Spinal cord (tissue), 10 donors: ENCODE results near the gene OR2W3. TPM values are rescaled to one million over a fixed set of nuclear protein-coding genes. Genes with fewer than 3 reads are reported as not detected.

Experiments used
- DNase-seq, 6 donors: peaks; one replicate each; pipeline versions ENCODE4 v3.0.0 to v3.0.0-alpha.2; 2013 to 2015; ENCODE audit warnings: low spot score in 6 of 6, low read depth in 4 of 6
- H3K27ac ChIP-seq: one replicate; pipeline ENCODE4 v1.5.1; 2013; ENCODE audit warnings: low read depth, low read length, control low read depth
- H3K27me3 ChIP-seq: one replicate; pipeline ENCODE4 v1.6.1; 2013; ENCODE audit warnings: low read length; ENCODE audit not compliant: control insufficient read depth, insufficient read depth
- H3K36me3 ChIP-seq: one replicate; pipeline ENCODE4 v1.6.1; 2013; ENCODE audit warnings: low read length; ENCODE audit not compliant: control insufficient read depth, insufficient read depth
- H3K4me1 ChIP-seq: one replicate; pipeline ENCODE4 v1.6.1; 2013; ENCODE audit warnings: low read length; ENCODE audit not compliant: control insufficient read depth, insufficient read depth
- H3K4me3 ChIP-seq: one replicate; pipeline ENCODE4 v1.5.1; 2013; ENCODE audit warnings: low read depth, low read length, control low read depth
- H3K9me3 ChIP-seq: one replicate; pipeline ENCODE4 v1.6.1; 2013; ENCODE audit warnings: low read length; ENCODE audit not compliant: control insufficient read depth, insufficient read depth
- WGBS: methylation state at CpG from one replicate; pipeline ENCODE4 v1.1.5; 2013; ENCODE audit warnings: missing lambda C conversion rate; ENCODE audit not compliant: insufficient coverage; 5-methylcytosine and 5-hydroxymethylcytosine counted together
- long read RNA-seq, 4 donors: transcript quantifications; one replicate each; lab custom pipeline, GENCODE V29; 2026
- polyA plus RNA-seq, 2 donors: library from polyadenylated mRNA; unstranded; fragments of 120-200 nt; gene quantifications; one replicate each; pipeline ENCODE4 v1.2.1, GENCODE V29; 2013; ENCODE audit not compliant: insufficient read length in 2 of 2
- total RNA-seq, 2 donors: library from RNA; depleted of rRNA in 1 of 2; stranded (reverse); fragments of 120-200 nt in 1 of 2; fragments of >200 nt in 1 of 2; gene quantifications; one replicate each; pipeline versions ENCODE4 v1.2.3 to v1.2.4, GENCODE V29; 2013 to 2014
- donor health status: healthy.

OR2W3 gene
- total RNA-seq (1 to 10 TPM; 2.1 to 4.8 TPM), polyA plus RNA-seq (1 to 10 TPM; 5.6 to 7.8 TPM)
- long read RNA-seq, donor 1, partial matches to known transcripts: 0 of 1 reads
- long read RNA-seq, donor 1, other reads (novel, unspliced or antisense): 0 of 1 reads
- long read RNA-seq, donor 2, partial matches to known transcripts: 0 of 1 reads
- long read RNA-seq, donor 2, other reads (novel, unspliced or antisense): 0 of 1 reads
- long read RNA-seq, donor 3: 0 reads
- long read RNA-seq, donor 4: 0 reads

DNA sequence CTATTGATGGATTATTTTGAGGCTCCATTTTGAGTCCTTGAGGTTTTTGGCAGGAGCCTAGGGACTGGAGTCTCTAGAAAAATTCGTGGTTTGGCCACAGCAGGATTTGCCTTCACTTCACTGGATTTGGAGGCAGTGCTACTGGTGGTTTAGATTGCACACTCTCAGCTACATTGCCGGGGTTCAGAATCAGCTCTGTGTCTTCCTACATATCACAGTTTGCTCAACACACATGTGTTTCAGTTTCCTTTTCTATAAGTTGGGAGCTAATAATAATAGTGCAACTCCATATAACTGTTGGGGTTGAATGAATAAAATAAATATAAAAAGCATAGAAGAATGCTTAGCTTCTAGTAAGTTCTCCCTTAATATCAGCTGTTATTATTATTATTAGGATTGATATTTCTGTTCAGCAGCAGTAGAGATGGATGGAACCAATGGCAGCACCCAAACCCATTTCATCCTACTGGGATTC lies at the start of gene OR2W3:
Gene OR2W3, plus strand, starts transcription at position 425 of the 475 bp plus-strand sequence. Its CDS starts 0 bp downstream, at position 425.
- no peaks in the 10 kb centered on the region for H3K27me3 ChIP-seq
- H3K36me3 ChIP-seq: no peaks in the 10 kb centered on the region
- no peaks in the 10 kb centered on the region for H3K9me3 ChIP-seq
- H3K4me1 ChIP-seq: no peaks in the 10 kb centered on the region
- WGBS: 0% methylated on average over 1 of the region's 2 CpGs
- H3K4me3 ChIP-seq: no peak within 1 kb of the TSS
- H3K27ac ChIP-seq: no peak within 1 kb of the TSS
- DNase-seq: no peak

- no peak for DNase-seq
- no peaks in the 10 kb centered on the region for H3K36me3 ChIP-seq
- no peak overlapping the region for H3K4me3 ChIP-seq
- no peaks in the 10 kb centered on the region for H3K9me3 ChIP-seq
- H3K4me1 ChIP-seq: no peaks in the 10 kb centered on the region
- H3K27me3 ChIP-seq: no peaks in the 10 kb centered on the region
- no peak overlapping the region for H3K27ac ChIP-seq
- WGBS: 100% methylated on average over 1 of the region's 5 CpGs
Observed at GRCh38 chr1:247845693-247846017, 49.7 kb upstream of the OR2W3 start.

DNA sequence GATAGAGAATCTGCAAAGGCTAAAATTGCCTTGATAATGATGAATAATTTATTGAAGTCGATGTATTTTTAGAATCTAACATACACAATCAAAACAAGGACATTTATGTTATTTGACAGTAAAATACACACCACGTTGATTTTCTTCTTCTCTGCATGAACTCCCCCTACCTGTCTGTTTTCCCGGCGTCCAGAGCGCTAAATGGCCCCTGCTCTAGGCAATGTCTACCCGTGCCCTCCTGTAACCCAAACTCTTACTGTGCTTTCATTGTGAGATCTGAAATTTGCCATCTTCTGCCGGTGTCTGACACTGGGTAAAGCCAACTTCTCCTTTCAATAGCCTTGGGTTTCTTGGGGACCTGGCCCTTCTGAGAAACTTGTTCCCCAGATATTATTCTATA lies 47.0 kb upstream of the OR2W3 start:
- no peak for DNase-seq

GRCh38 chr1:247849616-247850015 lies 45.8 kb upstream of the OR2W3 start:
- Histone ChIP-seq H3K9me3 (no peaks in the 10 kb centered on the region), H3K27ac (no peak overlapping the region), H3K36me3 (no peaks in the 10 kb centered on the region), H3K27me3 (no peaks in the 10 kb centered on the region), H3K4me3 (no peak overlapping the region), H3K4me1 (no peaks in the 10 kb centered on the region)
- DNase-seq: no peak
- WGBS: no CpG with 5 or more reads among the region's 1 CpG

More for the DNA sequence above, 47.0 kb upstream of the OR2W3 start:
- no peak overlapping the region for H3K4me3 ChIP-seq
- H3K4me1 ChIP-seq: no peaks in the 10 kb centered on the region
- WGBS: 93% methylated on average over 5 of the region's 7 CpGs
- H3K27me3 ChIP-seq: no peaks in the 10 kb centered on the region
- H3K27ac ChIP-seq: no peak overlapping the region
- H3K9me3 ChIP-seq: no peaks in the 10 kb centered on the region
- H3K36me3 ChIP-seq: no peaks in the 10 kb centered on the region

GRCh38 chr1:247854899-247855545 lies 40.4 kb upstream of the OR2W3 start:
- Histone ChIP-seq H3K27ac (no peak overlapping the region), H3K9me3 (no peaks in the 10 kb centered on the region), H3K27me3 (no peaks in the 10 kb centered on the region), H3K36me3 (no peaks in the 10 kb centered on the region), H3K4me3 (no peak overlapping the region), H3K4me1 (peaks cover 5% of the 10 kb centered on the region)
- WGBS: 94% methylated on average over 13 of the region's 14 CpGs
- no peak for DNase-seq

- H3K27me3 ChIP-seq: no peaks in the 10 kb centered on the region
- no peaks in the 10 kb centered on the region for H3K9me3 ChIP-seq
- no peak overlapping the region for H3K4me3 ChIP-seq
- no peaks in the 10 kb centered on the region for H3K36me3 ChIP-seq
- 84% methylated on average over 2 of the region's 4 CpGs for WGBS
- H3K4me1 ChIP-seq: peaks cover 5% of the 10 kb centered on the region
- H3K27ac ChIP-seq: no peak overlapping the region
- DNase-seq: no peak
Observed at GRCh38 chr1:247855911-247856310, 39.5 kb upstream of the OR2W3 start.

DNA sequence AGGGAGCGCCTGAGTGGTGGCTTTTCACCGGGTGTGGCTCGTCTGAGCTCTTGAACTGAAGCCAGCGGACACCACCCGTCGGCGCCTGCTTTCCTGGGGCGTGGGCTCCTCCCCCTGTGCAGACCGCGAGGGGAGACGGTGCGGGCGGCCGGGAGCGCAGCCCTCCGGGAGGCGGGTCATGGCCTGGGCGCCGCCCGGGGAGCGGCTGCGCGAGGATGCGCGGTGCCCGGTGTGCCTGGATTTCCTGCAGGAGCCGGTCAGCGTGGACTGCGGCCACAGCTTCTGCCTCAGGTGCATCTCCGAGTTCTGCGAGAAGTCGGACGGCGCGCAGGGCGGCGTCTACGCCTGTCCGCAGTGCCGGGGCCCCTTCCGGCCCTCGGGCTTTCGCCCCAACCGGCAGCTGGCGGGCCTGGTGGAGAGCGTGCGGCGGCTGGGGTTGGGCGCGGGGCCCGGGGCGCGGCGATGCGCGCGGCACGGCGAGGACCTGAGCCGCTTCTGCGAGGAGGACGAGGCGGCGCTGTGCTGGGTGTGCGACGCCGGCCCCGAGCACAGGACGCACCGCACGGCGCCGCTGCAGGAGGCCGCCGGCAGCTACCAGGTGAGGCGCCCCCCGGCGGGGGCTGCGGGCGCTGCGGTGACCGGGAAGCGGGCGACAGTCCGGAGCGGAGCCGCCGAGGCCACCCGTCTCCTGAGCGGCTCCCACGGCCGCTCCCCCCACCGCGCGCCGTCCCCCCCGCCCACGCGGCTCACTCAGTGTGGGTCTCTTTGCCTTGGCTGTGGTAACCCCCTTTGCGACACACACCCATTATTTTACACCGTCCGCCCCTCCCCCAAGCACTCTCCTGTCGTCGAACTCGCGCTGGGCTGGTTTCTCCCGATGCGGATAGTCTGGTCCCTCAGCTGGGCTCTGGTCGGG lies 38.1 kb upstream of the OR2W3 start, which contains the start of gene TRIM58:
Gene TRIM58, plus strand, starts transcription at position 119 of the 916 bp plus-strand sequence. Its CDS starts 60 bp downstream, at position 179.
- H3K4me3 ChIP-seq: peak within 1 kb of the TSS; percentile 36
- H3K27ac ChIP-seq: no peak within 1 kb of the TSS
- H3K4me1 ChIP-seq: peaks cover 5% of the 10 kb centered on the region
- H3K27me3 ChIP-seq: no peaks in the 10 kb centered on the region
- H3K9me3 ChIP-seq: no peaks in the 10 kb centered on the region
- under 1% methylated on average over 102 of the region's 109 CpGs for WGBS
- peak in 4 of 6 donors; percentile 9 to 76 (median 31) for DNase-seq
- no peaks in the 10 kb centered on the region for H3K36me3 ChIP-seq

DNA sequence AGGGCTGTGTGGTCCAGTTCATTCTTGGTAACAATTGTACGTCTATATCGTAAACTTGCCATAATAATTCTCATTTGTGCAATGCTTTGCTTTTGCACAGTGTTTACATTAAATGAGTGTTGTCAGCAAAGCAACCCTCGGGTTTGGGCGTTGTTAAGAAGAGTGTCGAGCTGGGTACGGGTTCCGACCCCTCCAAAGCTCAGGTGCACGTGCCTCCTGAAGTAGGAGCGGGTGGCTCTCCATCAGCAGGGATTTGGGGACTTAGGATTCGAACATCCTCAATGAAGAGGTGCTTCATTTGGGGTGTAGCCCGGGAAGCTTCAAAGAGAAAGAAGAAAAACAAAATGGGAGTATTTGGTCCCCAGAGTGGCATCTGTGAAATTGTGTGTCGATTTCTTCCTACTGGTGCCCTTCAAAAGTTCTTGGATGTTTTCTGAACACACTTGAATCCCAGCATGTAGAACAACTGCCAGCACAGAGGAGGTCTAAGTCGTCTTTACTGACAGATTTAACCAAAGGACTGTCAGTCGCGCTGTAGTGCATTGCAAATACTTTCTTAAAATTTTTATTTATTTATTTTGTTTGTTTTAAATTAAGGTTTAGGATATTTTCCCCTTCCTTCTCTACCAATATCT lies 37.3 kb upstream of the OR2W3 start:
- Histone ChIP-seq H3K4me3 (peak overlapping the region; percentile 36), H3K36me3 (no peaks in the 10 kb centered on the region), H3K4me1 (peaks cover 5% of the 10 kb centered on the region), H3K27ac (no peak overlapping the region), H3K9me3 (no peaks in the 10 kb centered on the region), H3K27me3 (no peaks in the 10 kb centered on the region)
- WGBS: 41% methylated on average over 9 of the region's 15 CpGs
- DNase-seq: peak in 2 of 6 donors; percentile 4 to 5

DNA sequence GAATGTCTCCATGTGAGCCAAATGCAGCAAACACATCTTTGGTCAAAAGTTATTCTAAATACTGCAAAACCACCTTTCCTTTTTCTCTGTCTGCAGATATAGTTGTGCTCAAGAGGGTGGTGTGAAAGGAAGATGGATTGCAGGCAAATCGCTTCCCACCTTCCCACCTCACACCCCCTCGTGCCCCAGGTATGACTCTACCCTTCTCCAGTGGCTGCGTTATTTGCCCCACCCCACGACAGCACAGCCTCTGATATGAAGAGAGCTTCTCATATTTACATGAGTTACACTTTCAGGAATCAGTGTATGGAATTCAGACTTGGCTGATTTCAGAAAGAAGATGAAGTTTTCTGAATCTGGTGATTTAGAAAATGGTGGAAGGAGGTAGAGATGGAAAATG lies 32.6 kb upstream of the OR2W3 start:
- no peak overlapping the region for H3K27ac ChIP-seq
- no peak for DNase-seq
- WGBS: no CpG with 5 or more reads among the region's 4 CpGs
- no peaks in the 10 kb centered on the region for H3K27me3 ChIP-seq
- H3K36me3 ChIP-seq: peaks cover 5% of the 10 kb centered on the region
- no peaks in the 10 kb centered on the region for H3K9me3 ChIP-seq
- H3K4me1 ChIP-seq: peaks cover 3% of the 10 kb centered on the region
- H3K4me3 ChIP-seq: no peak overlapping the region
